Globus pallidus (tissue), 1 donor: ENCODE results near the gene PTPRD.
"Not testable (repeated sequence)": the region's sequence is repeated elsewhere in the genome, so short reads cannot be mapped to it uniquely, and the experiment has no call there.

Experiments used
- DNase-seq: peaks from one replicate; pipeline ENCODE4 v3.0.0-alpha.2; 2015; ENCODE audit warnings: low spot score

The PTPRD gene

DNA sequence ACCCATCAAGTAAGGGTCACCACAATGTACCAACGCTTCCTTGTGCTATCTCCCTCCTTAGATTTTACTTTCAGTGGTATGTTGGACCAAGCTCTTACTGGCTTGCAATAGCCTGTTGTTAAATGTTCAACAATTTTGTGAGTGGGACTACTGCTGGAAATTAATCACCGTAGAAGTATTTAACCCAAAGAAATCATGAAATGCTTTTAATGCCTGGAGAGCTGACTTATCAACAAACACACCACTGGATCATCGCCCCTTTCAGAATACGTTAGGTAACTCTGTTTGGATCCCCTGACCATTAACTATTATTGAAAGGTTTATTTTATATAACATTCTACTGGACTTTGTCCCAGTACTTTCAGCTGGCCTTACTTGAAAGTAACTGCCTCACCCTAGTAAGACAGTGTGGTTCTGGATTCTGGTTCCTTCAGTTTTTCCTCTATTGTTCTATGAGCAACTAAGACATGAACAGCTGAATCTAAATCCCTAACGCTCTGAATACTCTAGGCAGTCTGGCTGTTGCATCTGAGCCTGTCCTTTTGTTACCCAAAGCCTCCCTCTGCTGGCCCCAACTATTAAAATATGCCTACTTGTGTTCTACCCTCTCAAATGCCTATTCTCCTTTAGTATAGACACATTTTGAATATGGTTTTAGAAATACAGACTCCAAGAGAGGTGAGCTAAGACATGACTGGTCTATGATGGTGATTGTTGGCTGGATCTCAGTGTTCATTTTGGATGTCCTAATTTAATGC, 1609.8 kb downstream of the PTPRD start:
- DNase-seq: peak; percentile 87

DNA sequence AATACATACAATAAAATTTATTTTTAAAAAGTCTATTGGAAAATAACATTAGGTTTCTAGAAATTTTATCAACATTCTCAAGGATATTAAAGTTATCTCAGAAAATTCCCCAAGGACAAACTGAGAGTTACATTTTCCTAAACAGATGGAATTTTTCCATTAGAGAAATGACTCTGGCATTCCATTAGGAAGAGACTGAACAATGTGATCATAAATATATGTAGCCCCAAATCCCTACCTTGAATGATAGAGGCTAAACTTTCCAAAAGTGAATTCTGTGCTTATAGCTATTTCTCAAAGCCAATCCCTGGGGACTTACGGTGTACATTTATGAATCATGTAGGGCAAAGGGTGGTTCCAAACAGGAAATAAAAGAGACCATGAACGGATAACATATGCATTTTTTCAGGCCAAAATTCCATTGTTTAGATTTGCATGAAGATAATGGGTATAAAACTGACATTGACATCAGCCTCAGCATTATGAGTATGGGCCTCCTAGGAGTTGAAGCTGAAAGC, 1632.2 kb downstream of the PTPRD start:
- no peak for DNase-seq

DNA sequence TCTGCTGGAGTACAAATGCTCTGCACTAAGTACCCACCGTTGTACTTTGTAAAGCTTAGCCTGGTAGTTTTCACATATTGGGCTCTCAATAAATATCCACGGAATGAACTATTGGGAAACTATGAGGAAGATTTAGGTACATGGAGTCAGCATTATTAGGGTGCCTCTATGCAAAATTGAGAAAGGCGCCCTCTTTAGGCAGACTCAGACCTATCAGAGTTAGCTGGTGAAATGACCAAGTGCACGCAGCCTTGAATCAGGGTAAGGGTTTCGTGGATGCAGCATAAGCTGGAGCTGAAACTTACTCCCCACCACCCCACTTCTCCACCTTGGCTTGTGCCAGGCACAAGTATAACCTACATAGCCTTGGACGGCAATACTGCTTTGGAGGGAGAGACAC, 1634.5 kb downstream of the PTPRD start:
- no peak for DNase-seq

DNA sequence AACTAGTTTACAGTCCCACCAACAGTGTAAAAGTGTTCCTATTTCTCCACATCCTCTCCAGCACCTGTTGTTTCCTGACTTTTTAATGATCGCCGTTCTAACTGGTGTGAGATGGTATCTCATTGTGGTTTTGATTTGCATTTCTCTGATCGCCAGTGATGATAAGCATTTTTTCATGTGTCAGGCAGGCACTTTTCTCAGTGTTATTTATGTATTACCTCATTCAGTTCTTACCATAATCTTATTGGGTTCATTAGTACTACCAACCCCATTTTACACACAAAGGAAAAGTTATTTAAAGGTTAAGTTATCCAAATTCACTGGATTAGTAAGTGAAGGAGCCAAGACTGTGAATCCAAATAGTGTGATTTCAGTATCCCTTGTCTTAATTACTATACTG, 1644.5 kb downstream of the PTPRD start:
- DNase-seq: not testable (repeated sequence)

DNA sequence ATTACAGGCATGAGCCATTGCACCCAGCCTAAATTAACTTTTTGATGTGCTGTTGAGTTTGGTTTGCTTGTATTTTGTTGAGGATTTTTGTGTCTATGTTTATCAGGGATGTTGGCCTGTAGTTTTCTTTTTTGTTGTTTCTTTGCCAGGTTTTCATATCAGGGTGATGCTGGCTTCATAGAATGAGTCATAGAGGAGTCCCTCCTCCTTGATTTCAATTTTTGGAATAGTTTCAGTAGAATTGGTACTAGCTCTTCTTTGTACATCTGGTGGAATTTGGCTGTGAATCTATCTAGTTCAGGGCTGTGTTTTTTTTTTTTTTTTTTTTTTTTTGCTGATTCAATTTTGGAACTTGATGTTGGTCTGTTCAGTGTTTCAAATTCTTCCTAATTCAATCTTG, 1648.9 kb downstream of the PTPRD start:
- DNase-seq: no peak

DNA sequence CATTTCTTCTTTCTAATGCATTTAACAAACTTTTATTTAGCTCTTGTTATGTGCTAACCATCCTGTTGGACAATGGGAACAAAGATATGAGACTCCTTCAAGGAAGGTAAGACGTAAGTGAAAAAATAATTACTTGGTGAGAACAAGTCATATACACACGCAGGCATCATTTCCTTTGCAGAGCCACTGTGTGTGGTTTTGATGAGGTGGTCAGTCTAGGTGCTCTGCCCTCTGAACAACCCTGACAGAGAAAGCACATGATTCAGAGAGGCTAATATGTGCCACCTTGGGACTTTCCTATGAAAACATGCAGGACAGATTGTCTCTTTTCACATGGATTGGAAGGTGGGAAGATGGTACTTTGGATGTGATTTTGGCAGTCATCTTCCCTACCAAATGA, 1650.7 kb downstream of the PTPRD start:
- DNase-seq: no peak

DNA sequence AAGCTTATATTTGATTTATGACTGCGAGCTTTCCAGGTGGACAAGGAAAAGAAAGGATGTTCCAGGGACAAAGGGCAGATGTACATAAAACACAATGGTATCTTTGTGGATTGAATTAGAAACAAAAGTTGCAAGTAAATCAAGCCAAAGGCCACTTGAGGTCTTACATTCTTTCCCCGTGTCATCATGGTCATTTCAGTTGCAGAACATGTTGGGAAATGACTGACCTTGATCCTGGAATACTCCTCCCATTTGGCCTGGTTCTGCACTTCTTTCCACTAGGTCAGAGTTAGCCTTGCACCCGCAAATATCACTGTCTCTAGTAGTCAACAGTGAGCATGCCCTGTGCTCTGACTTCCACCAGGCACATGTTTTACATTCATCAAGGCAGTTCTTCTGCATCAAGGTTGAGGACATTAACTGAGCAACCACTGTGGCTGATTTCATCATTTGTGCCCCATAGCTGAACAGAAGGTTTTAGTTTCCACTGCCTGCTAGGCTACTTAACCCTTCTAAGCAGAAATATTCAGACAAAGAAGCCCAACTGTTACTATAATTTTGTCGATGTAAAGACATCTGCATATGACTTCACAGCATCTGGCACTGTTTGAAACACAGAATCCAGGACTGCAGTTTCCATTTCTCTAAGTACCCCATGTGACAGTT, 1651.5 kb downstream of the PTPRD start:
- no peak for DNase-seq

DNA sequence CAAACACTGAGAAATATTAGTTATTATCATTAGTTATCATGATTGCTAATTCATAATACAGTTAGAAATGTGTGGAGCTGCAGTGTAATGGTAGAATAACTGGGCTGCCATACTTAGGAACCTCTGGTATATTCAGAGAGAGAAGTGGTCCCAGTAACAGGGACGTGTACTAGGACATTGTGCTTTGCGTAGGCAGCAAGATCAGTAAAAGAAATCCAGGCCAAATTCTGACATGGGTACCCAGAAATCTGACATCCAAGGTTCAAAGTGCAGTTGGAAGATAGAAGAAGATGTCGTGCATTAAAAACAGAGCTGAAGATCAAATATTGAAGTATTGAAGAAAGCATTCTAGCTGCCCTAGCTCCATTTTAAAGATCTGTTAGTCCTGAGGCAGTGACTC, 1652.5 kb downstream of the PTPRD start:
- no peak for DNase-seq

DNA sequence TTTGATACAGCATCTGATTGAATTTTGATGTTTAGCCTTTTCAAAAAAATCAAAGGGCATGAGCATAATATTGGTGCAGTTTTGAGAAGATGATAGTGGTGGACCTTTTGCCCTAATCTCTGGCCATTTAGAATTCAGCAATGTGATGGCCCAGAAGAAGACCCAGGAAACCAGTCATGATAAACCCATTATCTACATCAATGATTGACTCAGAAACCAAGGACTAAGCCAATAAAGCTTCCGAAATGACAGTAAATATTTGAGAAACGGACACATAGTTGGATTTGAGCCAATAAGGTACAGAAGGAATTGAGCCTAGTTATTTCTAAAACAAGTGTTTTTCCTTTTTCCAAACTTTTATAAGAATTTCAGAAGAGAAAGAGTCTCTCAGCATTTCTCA, 1654.4 kb downstream of the PTPRD start:
- no peak for DNase-seq

DNA sequence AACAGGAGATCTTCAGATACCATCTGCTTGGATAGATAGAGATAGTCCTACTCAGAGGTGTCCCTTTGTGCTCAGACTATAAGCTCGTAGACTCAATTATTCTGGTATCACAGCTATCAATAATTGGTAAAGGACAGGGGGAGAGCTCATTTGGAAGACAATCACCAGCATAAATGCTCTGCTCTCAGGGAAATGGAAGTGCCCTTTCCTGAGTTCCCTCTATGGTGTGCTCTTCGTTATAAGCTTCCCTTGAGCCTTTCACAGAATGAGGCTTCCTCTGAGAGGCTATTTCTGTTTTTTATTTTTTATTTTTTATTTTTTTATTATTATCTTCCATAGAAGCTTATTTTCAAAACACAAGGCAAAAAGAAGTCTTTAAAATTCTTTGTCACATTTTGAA, 1657.5 kb downstream of the PTPRD start:
- no peak for DNase-seq

DNA sequence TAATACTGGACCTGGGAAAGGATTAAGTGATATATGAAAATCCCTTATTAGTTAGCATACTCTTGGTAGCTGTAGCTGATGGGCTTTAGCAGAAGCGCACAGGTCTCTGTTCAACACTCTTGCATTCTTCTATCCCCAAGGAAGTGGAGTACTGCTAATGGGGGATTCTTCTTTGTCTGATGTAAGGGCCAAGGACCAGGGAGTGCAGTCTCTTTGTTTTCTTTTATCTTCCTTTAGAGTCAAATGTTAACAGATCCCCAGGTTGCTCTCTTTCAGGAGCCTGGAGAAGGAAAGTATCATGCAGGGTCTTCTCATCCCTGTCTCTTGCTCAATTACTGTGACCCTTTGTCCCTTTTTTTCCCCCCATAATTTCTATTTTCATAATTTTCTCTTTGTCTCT, 1666.3 kb downstream of the PTPRD start:
- DNase-seq: no peak

DNA sequence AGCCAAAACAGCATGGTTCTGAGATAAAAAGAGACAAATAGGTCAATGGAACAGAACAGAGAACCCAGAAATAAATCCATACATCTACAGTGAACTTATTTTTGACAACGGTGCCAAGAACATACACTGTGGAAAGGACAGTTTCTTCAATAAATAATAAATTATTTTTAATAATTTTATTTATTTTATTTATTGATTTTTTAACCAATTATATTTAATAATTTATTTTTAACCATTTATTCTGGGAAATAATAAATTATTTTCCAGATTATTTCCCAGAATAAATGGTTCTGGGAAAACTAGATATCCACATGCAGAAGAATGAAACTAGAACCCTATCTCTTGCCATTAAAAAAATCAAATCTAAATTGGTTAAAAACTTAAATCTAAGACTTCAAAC, 1669.4 kb downstream of the PTPRD start:
- DNase-seq: no peak

DNA sequence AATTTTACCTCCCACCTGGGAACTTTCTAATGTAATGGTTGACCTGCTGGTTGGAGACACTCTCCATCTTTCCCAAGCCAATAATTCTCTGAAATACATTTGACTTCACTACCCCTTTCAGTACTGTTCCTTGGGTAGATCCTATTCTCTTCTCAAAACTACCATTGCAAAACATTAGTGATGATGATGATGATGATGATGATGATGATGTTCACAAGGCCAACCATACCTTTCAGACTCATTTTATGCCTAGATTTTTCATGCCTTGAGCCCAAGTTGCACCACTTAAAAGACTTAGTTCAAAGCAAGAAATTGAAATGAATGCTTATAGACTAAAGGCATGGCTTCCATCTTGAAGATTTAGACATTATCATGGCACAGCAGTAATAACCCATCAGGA, 1672.2 kb downstream of the PTPRD start:
- no peak for DNase-seq

DNA sequence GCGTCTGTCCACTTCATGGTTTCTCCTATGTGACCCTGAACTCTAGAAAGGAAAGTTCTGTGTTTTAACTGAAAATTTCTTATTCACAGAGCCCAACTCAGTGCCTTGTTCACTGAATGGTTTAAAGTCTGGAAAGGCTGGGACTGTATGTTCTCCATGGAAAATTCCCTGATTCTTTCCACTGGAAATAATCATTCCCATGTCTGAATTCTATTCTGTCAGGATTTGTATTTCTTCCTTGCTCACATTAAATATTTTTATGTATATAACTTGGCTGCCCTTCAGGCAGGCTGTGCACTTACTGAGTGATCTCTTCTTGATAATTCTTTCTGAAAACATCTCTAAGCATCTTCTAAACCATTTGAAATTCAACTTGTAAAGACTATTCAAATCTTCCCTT, 1686.3 kb downstream of the PTPRD start:
- DNase-seq: no peak

DNA sequence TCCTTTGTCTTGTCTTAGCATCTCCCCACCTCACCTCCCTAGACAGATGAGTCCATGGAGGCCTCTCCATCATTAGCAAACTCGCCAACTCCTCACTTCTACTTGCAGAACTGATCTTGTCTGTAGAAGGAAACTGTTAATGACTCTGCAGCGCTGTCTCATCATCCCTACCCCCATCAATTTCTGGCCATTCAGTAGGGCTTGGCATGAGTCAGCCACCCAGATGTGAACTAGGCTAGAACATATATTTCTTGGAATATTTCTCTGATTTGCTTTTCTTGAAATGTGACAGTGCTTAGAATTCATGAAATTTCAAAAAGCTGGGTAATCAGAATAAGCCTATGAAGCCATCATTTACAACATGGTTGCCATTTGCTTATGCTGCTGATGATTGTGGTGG, 1688.2 kb downstream of the PTPRD start:
- no peak for DNase-seq

DNA sequence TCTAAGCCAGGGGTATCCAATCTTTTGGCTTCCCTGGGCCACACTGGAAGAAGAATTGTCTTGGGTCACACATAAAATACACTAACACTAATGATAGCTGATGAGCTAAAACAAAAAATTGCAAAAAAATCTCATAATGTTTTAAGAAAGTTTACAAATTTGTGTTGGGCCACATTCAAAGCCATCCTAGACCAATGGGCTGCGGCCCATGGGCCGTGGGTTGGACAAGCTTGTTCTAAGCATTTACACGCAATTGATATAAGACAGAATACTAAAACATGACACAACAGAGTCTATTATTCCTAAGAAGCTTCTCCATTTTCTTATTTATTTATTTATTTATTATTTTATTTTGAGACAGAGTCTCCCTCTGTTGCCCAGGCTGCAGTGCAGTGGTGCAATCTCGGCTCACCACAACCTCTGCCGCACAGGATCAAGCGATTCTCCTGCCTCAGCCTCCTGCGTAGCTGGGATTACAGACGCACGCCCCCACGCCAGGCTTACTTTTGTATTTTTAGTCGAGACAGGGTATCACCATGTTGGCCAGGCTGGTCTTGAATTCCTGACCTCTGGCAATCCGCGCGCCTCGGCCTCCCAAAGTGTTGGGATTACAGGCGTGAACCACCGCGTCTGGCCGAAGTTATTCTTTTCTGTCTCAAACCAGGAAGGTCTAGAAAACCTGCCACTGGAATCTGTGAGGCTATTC, 1692.2 kb downstream of the PTPRD start:
- DNase-seq: not testable (repeated sequence)

DNA sequence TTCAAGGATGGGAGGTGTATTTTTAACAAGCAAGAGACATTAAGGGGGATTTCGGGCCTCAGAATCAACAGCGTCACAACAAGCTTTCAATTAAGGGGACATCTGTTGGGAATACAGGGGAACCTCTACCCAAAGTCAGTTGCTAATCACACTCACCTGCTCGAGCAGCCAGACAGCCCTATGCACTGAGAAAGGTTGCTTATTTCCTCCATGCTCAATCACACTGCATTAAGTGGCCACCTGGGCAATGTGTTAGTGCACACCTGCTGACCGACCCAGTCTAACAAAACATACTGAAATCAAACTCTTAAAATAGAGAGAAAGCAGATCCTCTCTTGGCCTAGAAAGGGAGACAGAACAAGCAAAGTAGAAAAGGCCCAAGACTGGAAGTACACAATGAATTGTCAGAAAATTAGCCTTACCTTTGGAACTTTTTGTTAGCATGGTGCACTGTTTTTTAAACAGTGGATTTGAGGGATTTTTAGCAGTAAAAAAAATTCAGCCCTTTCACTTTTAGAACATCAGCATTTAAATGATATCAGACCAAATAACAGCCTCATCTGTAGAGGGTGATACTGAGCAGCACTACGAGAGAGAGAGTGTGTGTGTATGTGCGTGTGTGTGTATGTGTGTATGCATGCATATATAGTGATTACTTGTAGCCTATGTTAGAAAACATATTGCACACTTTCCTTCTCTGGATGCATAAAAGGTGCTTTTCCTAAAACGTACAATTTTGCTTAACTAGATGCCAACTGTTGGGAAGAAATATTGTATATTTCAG, 1694.7 kb downstream of the PTPRD start:
- DNase-seq: no peak

DNA sequence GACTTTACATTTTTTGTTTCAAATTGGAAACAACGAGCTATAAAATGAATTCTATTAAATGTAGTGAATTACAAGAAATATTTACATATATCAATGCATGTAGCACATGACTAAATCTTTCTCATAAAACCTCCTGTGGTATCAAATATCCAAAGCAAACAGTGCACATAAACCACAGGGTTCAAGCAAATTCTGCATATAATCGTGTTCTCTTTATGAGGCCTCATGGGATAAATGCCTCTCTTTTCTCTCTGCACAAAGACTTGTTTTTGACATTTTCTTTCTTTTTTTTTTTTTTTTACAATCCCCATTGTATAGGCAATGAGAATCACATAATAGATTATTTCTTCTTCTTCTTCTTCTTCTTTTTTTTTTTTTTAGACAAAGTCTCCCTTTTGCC, 1696.0 kb downstream of the PTPRD start:
- DNase-seq: peak; percentile 79

DNA sequence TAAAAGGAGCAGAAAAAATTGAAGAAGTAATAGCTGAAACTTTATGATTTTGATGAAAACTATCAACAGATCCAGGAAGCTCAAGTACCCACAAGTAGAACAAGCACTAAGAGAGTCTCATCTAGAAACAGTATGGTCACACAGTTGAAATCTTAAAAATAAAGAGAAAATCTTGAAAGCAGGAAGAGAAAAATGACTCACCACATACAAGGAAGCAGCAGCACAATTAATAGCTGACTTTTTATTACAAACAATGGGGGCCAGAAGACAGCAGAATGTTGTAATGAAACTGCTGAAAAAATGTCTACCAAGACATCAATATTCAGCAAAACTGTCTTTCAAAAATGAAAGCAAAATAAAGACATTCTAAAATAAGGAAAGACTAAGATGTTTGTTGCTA, 1704.9 kb downstream of the PTPRD start:
- no peak for DNase-seq

DNA sequence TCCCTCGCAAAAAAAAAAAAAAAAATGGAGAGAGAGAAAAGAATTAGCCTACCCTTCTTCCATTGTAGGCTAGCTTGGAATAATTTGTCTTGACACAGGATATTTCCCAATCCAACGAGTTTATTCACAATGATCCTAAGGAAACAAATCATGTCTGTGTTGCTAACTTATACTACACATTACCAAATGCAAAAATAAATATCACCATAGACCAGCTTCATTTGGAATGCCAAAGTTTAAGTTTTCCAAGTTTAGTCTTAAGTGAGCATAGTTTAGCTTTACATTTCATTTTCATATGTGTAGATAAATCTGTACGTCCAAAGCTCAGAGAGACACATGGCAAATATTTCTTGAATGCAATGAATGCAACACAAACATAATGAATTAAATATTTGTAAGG, 1707.1 kb downstream of the PTPRD start:
- no peak for DNase-seq

DNA sequence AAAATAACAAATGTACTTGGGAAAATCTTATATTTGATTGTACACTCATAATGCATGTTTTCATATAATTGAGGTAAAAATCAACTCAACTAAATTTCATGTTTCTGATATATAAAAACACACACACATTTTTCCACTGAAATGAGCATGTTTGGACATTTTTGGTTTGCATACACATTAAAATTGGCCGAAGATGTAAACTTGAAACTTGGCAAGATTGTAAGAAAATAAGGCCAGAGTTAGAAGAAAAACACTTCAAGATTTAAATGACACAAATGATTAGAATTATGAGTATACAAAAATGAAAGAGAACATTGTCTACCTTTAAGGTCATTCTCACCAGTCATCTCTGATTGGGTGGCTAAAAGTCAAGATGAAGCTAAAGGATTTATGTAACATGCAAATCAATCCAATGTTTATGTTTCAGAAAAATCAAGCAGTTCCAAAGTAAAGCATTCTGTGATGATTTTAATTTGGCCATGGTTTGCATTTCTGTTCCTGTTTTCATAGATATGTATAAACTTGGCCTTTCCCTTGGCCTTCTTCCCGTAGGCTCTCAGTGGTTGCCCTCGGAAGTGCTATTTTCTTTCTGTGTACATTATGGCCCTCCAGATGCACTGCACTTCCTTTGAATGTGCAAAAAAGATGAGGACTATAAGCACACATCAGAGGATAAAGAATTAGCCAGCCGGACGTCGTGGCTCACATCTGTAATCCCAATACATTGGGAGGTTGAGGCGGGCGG, 1707.9 kb downstream of the PTPRD start:
- no peak for DNase-seq

DNA sequence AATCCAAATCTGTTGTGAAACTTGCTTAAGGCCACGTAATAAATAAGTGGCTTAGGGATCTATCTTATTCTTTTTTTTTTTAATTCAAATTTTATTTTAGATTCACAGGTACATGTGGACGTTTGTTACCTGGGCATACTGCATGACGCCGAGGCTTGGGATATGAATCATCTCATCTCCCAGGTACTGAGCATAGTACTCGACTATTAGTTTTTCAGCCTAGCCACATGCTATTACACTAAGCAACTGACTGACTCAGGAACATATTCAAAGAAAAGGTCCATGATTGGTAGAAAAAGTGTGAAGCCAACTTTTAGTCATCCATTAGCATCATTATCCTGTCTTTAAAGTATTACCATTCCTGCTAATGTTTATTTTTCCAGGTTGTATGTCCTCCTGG, 1709.7 kb downstream of the PTPRD start:
- no peak for DNase-seq
